ENCODE results near the gene TULP3. TPM values are rescaled to one million over a fixed set of nuclear protein-coding genes. Genes with fewer than 3 reads are reported as not detected.

TULP3 gene
- total and polyA plus RNA-seq, 2 donors (not counting 1 experiment from before 2014, with no cell fraction given) = 39.3 to 47.0 TPM

GRCh38 chr12:2963154-2963759, 72.6 kb downstream of the TULP3 start:
- no peak for TF ChIP-seq CTCF (conservative IDR thresholded peaks at IDR 0.05 in 1 of 2, IDR thresholded peaks at IDR 0.05 in 1 of 2; ENCODE audit: low read depth in 1 of 2, low read length in 2 of 2)
- DNase-seq (ENCODE audit: low read depth in 2 of 2) = no peak
- Histone ChIP-seq H3K79me2 (ENCODE audit: control insufficient read depth, insufficient read depth, low read length) (peaks cover 19% of the 10 kb centered on the region), H3K4me3 (replicated peaks in 1 of 4; ENCODE audit: control extremely low read depth in 1 of 4, insufficient read depth in 1 of 4, low read depth in 3 of 4, low read length in 4 of 4) (no peak overlapping the region), H3K27me3 (ENCODE audit: control insufficient read depth, insufficient read depth, low read length) (no peaks in the 10 kb centered on the region), H3K27ac (ENCODE audit: insufficient read depth, low read length) (no peak overlapping the region), H3K9me3 (ENCODE audit: control insufficient read depth, insufficient read depth, low read depth, low read length) (no peaks in the 10 kb centered on the region), H3K4me1 (ENCODE audit: control insufficient read depth, extremely low read depth, insufficient read depth, low read length) (no peaks in the 10 kb centered on the region), H4K20me1 (ENCODE audit: control insufficient read depth, extremely low read depth, insufficient read depth, low read length) (no peaks in the 10 kb centered on the region), H3K36me3 (ENCODE audit: control insufficient read depth, insufficient read depth, low read length) (no peaks in the 10 kb centered on the region), H2AFZ (ENCODE audit: low read length) (no peak overlapping the region), H3K9ac (ENCODE audit: insufficient read depth, low read length) (no peak overlapping the region), H3K4me2 (ENCODE audit: extremely low read depth, insufficient read depth, low read length) (no peak overlapping the region)

- no peaks in the 10 kb centered on the region for H3K27me3 ChIP-seq (ENCODE audit: control insufficient read depth, insufficient read depth, low read length)
- TF ChIP-seq EZH2 (IDR thresholded peaks at IDR 0.05; ENCODE audit: low read length, missing control alignments) (no peak), CTCF (conservative IDR thresholded peaks at IDR 0.05 in 1 of 2, IDR thresholded peaks at IDR 0.05 in 1 of 2; ENCODE audit: low read depth in 1 of 2, low read length in 2 of 2) (no peak)
- no peak overlapping the region for H3K4me2 ChIP-seq (ENCODE audit: extremely low read depth, insufficient read depth, low read length)
- no peaks in the 10 kb centered on the region for H3K4me1 ChIP-seq (ENCODE audit: control insufficient read depth, extremely low read depth, insufficient read depth, low read length)
- no peaks in the 10 kb centered on the region for H3K36me3 ChIP-seq (ENCODE audit: control insufficient read depth, insufficient read depth, low read length)
- H3K79me2 ChIP-seq (ENCODE audit: control insufficient read depth, insufficient read depth, low read length) = peaks cover 19% of the 10 kb centered on the region
- peak overlapping the region in 1 of 4 experiments; percentile 10 for H3K4me3 ChIP-seq (replicated peaks in 1 of 4; ENCODE audit: control extremely low read depth in 1 of 4, insufficient read depth in 1 of 4, low read depth in 3 of 4, low read length in 4 of 4)
- no peak overlapping the region for H2AFZ ChIP-seq (ENCODE audit: low read length)
- H3K27ac ChIP-seq (ENCODE audit: insufficient read depth, low read length) = no peak overlapping the region
- H3K9me3 ChIP-seq (ENCODE audit: control insufficient read depth, insufficient read depth, low read depth, low read length) = no peaks in the 10 kb centered on the region
- peak; percentile 39 to 53 for DNase-seq (ENCODE audit: low read depth in 2 of 2)
- H4K20me1 ChIP-seq (ENCODE audit: control insufficient read depth, extremely low read depth, insufficient read depth, low read length) = no peaks in the 10 kb centered on the region
- no peak overlapping the region for H3K9ac ChIP-seq (ENCODE audit: insufficient read depth, low read length)
Observed at GRCh38 chr12:2963760-2964292, 73.1 kb downstream of the TULP3 start.

- no peak for DNase-seq (ENCODE audit: low read depth in 2 of 2)
- TF ChIP-seq CTCF (conservative IDR thresholded peaks at IDR 0.05 in 1 of 2, IDR thresholded peaks at IDR 0.05 in 1 of 2; ENCODE audit: low read depth in 1 of 2, low read length in 2 of 2) (no peak), EZH2 (IDR thresholded peaks at IDR 0.05; ENCODE audit: low read length, missing control alignments) (no peak)
- Histone ChIP-seq H3K9ac (ENCODE audit: insufficient read depth, low read length) (no peak overlapping the region), H3K4me2 (ENCODE audit: extremely low read depth, insufficient read depth, low read length) (no peak overlapping the region), H3K79me2 (ENCODE audit: control insufficient read depth, insufficient read depth, low read length) (peaks cover 7% of the 10 kb centered on the region), H2AFZ (ENCODE audit: low read length) (no peak overlapping the region), H3K27ac (ENCODE audit: insufficient read depth, low read length) (no peak overlapping the region), H3K4me1 (ENCODE audit: control insufficient read depth, extremely low read depth, insufficient read depth, low read length) (no peaks in the 10 kb centered on the region), H3K27me3 (ENCODE audit: control insufficient read depth, insufficient read depth, low read length) (no peaks in the 10 kb centered on the region), H3K36me3 (ENCODE audit: control insufficient read depth, insufficient read depth, low read length) (no peaks in the 10 kb centered on the region), H3K4me3 (replicated peaks in 1 of 4; ENCODE audit: control extremely low read depth in 1 of 4, insufficient read depth in 1 of 4, low read depth in 3 of 4, low read length in 4 of 4) (no peak overlapping the region), H4K20me1 (ENCODE audit: control insufficient read depth, extremely low read depth, insufficient read depth, low read length) (no peaks in the 10 kb centered on the region), H3K9me3 (ENCODE audit: control insufficient read depth, insufficient read depth, low read depth, low read length) (no peaks in the 10 kb centered on the region)
Observed at GRCh38 chr12:2967651-2968050, 77.0 kb downstream of the TULP3 start.
